Measurements from ENCODE around the gene GPR162. TPM values are rescaled to one million over a fixed set of nuclear protein-coding genes. Genes with fewer than 3 reads are reported as not detected.
A peak's percentile ranks its signal among the peaks of the same experiment; 100 is the strongest.

Gene GPR162
- polyA plus RNA-seq, 3 donors, result 15.1 to 81.7 (median 16.0) TPM

DNA sequence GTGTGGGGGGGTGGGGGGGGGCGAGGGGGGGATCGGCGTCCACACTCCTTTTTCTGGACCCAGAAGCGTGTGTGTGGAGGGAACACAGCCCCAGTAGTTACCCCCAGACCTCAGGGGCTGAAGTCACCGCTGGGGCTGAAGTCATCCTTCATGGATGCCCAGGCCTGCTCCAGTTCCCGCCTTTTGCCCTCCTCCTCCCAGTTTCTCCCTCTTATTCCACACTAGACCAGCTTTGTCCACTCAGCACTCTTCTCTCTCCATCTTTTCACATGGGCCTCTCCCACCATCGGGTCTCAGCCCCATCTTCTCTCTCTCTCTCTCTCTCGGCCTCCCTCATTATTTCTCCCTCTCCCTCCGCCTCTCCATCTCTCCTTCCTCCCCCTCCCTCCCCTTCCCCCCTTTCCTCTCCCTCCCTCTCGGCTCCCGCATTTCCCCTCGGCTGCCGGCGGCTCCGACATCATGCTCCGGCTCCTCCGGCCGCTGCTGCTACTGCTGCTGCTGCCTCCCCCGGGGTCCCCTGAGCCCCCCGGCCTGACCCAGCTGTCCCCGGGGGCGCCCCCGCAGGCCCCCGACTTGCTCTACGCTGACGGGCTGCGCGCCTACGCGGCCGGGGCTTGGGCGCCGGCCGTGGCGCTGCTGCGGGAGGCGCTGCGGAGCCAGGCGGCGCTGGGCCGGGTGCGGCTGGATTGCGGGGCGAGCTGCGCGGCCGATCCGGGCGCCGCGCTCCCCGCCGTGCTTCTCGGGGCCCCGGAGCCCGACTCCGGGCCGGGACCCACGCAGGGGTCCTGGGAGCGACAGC lies 6.6 kb downstream of the GPR162 start, which contains the start of gene P3H3:
TSS of gene P3H3 (plus strand) at position 426 of the 799 bp plus-strand sequence. CDS start at position 460, 34 bp downstream.
- Histone ChIP-seq H3K4me3 (replicated peaks in 1 of 3; ENCODE audit: low read depth in 2 of 3, low read length in 3 of 3) (peak within 1 kb of the TSS; percentile 33 to 82 (median 48)), H3K27me3 (ENCODE audit: control insufficient read depth in 2 of 2, insufficient read depth in 2 of 2, low read length in 2 of 2) (peaks cover 12 to 49% of the 10 kb centered on the region in 2 donors), H3K9me3 (replicated peaks in 1 of 2; ENCODE audit: control insufficient read depth in 1 of 2, insufficient read depth in 1 of 2, low read length in 2 of 2) (peaks cover 0 to 6% of the 10 kb centered on the region in 2 donors), H3K4me2 (replicated peaks; ENCODE audit: extremely low read depth, low read length, poor library complexity, severe bottlenecking) (peak within 1 kb of the TSS; percentile 98), H3K27ac (ENCODE audit: low read depth in 1 of 2, low read length in 2 of 2) (no peak within 1 kb of the TSS), H2AFZ (ENCODE audit: insufficient read depth, low read depth, low read length, poor library complexity, severe bottlenecking) (peak within 1 kb of the TSS; percentile 85), H3K4me1 (ENCODE audit: control insufficient read depth in 1 of 2, insufficient read depth in 2 of 2, low read length in 2 of 2) (peaks cover 15 to 33% of the 10 kb centered on the region in 2 donors), H3K9ac (ENCODE audit: insufficient read depth, low read length, poor library complexity, severe bottlenecking) (peak within 1 kb of the TSS; percentile 53), H3K36me3 (replicated peaks in 1 of 2; ENCODE audit: control insufficient read depth in 1 of 2, insufficient read depth in 2 of 2, low read length in 2 of 2) (no peaks in the 10 kb centered on the region), H3K79me2 (ENCODE audit: insufficient read depth, low read length) (no peaks in the 10 kb centered on the region), H4K20me1 (ENCODE audit: insufficient read depth, low read length) (peaks cover 29% of the 10 kb centered on the region)
- peak within 1 kb of the TSS in 2 of 7 donors; percentile 40 to 63 for H3K27ac Mint-ChIP-seq
- H3K4me3 Mint-ChIP-seq, result peak within 1 kb of the TSS; percentile 84 to 95
- under 1% methylated on average over 55 of the region's 60 CpGs for WGBS (ENCODE audit: insufficient coverage)
- intact Hi-C loops (cut with micrococcal nuclease), result loop anchor here (5.0 kb wide), 3 partner anchors 36 to 206 kb away; no protein-coding TSS in a partner anchor
- peaks cover 16 to 26% of the 10 kb centered on the region in 2 donors for H3K36me3 Mint-ChIP-seq
- no peak for DNase-seq
- peaks cover 52 to 70% (median 54%) of the 10 kb centered on the region in 3 donors for H3K27me3 Mint-ChIP-seq (ENCODE audit: low read depth in 3 of 3)
- H3K4me1 Mint-ChIP-seq, result peaks cover 26% of the 10 kb centered on the region
- no peak for TF ChIP-seq CTCF (IDR thresholded peaks at IDR 0.05)
- peaks cover 0 to 12% (median 8%) of the 10 kb centered on the region in 7 donors for H3K9me3 Mint-ChIP-seq

DNA sequence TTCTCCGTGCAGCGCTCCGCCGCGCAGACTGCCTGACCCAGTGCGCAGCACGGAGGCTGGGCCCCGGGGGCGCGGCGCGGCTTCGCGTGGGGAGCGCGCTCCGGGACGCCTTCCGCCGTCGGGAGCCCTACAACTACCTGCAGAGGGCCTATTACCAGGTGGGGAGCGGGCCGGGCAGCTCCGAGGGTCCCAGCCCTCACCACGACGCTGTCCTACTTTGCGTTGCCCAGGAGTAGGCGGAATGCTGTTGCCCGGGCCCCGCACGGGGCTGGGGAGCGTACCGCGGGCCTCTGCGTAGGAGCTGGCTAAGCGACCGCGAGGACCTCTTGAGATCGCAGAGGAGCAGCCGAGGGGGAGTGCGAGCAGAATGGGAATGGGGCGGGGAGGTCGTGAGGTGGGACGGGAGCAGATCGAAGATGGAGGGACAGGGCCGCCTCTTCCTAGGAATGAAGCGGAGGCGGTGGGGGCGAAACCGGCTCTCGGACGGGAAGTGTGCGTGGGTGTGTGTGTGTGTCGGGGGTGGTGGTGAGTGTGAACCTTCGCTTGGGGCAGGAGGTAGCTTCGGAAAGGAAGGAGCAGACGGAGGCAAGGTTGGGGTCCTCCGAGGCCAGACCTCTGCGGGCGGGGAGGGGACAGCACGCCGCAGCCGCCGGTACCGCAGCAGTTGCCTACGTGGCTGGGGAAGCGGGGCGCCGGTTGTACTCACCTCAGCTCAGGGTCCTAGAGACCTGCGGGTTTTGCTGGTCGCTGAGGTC lies 7.3 kb downstream of the GPR162 start:
- peak overlapping the region in 2 of 7 donors; percentile 40 to 63 for H3K27ac Mint-ChIP-seq
- H3K4me1 Mint-ChIP-seq, result peaks cover 24% of the 10 kb centered on the region
- H3K36me3 Mint-ChIP-seq, result peaks cover 15 to 26% of the 10 kb centered on the region in 2 donors
- WGBS (ENCODE audit: insufficient coverage), result under 1% methylated on average over 68 of the region's 71 CpGs
- peak overlapping the region; percentile 33 to 82 (median 48) for H3K4me3 ChIP-seq (replicated peaks in 1 of 3; ENCODE audit: low read depth in 2 of 3, low read length in 3 of 3)
- no peaks in the 10 kb centered on the region for H3K36me3 ChIP-seq (replicated peaks in 1 of 2; ENCODE audit: control insufficient read depth in 1 of 2, insufficient read depth in 2 of 2, low read length in 2 of 2)
- peaks cover 0 to 12% (median 8%) of the 10 kb centered on the region in 7 donors for H3K9me3 Mint-ChIP-seq
- H3K4me1 ChIP-seq (ENCODE audit: control insufficient read depth in 1 of 2, insufficient read depth in 2 of 2, low read length in 2 of 2), result peaks cover 15 to 30% of the 10 kb centered on the region in 2 donors
- H3K27me3 Mint-ChIP-seq (ENCODE audit: low read depth in 3 of 3), result peaks cover 49 to 69% (median 54%) of the 10 kb centered on the region in 3 donors
- no peak overlapping the region for H3K27ac ChIP-seq (ENCODE audit: low read depth in 1 of 2, low read length in 2 of 2)
- TF ChIP-seq CTCF (IDR thresholded peaks at IDR 0.05), result no peak
- H2AFZ ChIP-seq (ENCODE audit: insufficient read depth, low read depth, low read length, poor library complexity, severe bottlenecking), result peak overlapping the region; percentile 85
- H3K27me3 ChIP-seq (ENCODE audit: control insufficient read depth in 2 of 2, insufficient read depth in 2 of 2, low read length in 2 of 2), result peaks cover 12 to 49% of the 10 kb centered on the region in 2 donors
- DNase-seq, result peak in 1 of 3 donors; percentile 12
- H4K20me1 ChIP-seq (ENCODE audit: insufficient read depth, low read length), result peaks cover 24% of the 10 kb centered on the region
- peaks cover 0 to 6% of the 10 kb centered on the region in 2 donors for H3K9me3 ChIP-seq (replicated peaks in 1 of 2; ENCODE audit: control insufficient read depth in 1 of 2, insufficient read depth in 1 of 2, low read length in 2 of 2)
- no peaks in the 10 kb centered on the region for H3K79me2 ChIP-seq (ENCODE audit: insufficient read depth, low read length)
- H3K4me3 Mint-ChIP-seq, result peak overlapping the region; percentile 84 to 95
- H3K4me2 ChIP-seq (replicated peaks; ENCODE audit: extremely low read depth, low read length, poor library complexity, severe bottlenecking), result peak overlapping the region; percentile 98
- H3K9ac ChIP-seq (ENCODE audit: insufficient read depth, low read length, poor library complexity, severe bottlenecking), result peak overlapping the region; percentile 53
- intact Hi-C loops (cut with micrococcal nuclease), result loop anchor here (5.0 kb wide), 3 partner anchors 37 to 207 kb away; no protein-coding TSS in a partner anchor

Data from CD14-positive monocyte (primary cell).